G401.6 (cell line): Measurements from ENCODE around the gene TPGS1.
"Not testable (repeated sequence)": the region's sequence is repeated elsewhere in the genome, so short reads cannot be mapped to it uniquely, and the experiment has no call there.

Source experiments
- FAIRE-seq: peaks from 2 replicates; lab custom pipeline; 2012; peaks lifted over from hg19 to GRCh38; lab: Jason Lieb, UNC

TPGS1 gene

DNA sequence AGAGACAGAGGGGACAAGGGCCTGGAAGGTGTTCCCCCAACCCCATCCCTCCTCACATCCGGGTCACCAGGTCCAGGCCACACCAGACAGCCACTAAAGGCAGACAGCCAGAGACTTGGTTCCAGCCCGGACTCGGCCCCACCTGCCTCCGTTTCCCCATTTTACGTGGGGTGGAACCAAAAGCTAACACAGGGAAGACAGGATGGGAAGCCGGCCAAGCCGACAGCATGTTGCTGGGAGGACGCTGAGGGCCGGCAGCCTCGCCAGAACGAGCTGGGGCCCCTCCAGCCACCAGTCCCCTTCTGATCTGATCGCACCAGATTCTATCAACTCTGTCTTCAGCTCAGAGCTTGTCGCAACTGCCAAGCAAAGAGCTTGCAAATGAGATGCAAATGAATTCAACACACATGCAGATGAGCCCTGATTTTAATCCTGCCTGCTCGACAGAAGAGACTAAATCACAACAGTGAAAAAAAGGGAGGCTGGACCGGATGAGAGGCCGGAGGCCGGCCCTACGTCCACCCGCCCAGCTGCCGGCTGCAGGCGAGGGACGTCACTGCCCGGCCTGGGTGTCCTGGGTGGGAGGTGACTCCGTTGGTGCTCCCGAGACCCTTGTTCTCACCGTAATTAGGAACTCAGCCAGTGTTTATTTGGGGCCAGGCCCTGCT is 28.9 kb upstream of the TPGS1 start:
- no peak for FAIRE-seq

DNA sequence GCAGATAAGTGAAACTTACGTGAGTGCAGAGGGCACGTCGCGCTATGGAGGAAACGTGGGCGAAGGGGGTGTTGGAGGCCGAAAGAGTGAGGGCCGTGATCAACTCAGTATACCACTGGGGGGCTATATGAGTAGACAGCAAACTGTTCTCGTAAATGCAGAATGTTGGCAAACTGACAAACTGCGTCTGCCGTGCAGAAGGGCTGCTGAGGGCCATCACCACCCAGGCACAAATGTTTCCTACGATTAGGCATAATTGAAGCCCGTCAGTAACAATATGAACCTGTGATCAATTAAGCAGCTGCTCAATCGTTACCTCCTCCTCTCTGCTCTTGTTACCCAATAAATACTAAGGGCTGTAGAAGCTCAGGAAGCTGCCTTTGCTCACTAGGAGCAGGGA is 28.3 kb upstream of the TPGS1 start:
- no peak for FAIRE-seq

DNA sequence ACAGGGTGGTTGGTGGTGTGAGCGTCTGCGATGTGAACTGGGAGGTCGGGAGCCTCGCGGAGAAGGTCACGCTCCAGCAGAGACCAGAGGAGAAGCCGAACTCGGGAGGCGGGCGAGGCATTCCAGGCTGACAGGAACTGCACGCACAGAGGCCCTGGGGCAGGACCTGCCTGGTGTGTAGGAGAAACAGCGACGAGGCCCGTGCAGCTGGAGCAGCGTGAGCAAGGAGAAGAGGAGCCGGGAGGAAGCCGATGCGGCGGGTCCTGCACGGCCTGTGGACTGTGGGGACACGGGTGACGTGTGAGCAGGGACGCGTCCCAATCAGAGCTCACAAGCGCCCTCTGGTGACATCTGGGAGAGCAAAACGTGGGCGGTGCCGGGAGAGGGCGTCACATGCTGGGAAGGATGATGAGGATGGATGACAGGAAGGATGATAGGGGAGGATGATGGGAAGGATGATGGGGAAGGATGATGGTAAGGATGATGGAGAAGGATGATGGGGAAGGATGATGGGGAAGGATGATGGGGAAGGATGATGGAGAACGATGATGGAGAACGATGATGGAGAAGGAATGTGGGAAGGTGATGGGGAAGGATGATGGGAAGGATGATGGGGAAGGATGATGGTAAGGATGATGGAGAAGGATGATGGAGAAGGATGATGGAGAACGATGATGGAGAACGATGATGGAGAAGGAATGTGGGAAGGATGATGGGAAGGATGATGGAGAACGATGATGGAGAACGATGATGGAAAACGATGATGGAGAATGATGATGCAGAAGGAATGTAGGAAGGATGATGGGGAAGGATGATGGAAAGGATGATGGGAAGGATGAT is 27.1 kb upstream of the TPGS1 start:
- no peak for FAIRE-seq

DNA sequence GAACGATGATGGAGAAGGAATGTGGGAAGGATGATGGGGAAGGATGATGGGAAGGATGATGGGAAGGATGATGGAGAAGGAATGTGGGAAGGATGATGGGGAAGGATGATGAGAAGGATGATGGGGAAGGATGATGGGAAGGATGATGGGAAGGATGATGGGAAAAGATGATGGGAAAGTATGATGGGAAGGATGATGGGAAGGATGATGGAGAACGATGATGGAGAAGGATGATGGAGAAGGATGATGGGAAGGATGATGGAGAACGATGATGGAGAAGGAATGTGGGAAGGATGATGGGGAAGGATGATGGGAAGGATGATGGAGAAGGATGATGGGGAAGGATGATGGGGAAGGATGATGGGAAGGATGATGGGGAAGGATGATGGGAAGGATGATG is 26.2 kb upstream of the TPGS1 start:
- not testable (repeated sequence) for FAIRE-seq

DNA sequence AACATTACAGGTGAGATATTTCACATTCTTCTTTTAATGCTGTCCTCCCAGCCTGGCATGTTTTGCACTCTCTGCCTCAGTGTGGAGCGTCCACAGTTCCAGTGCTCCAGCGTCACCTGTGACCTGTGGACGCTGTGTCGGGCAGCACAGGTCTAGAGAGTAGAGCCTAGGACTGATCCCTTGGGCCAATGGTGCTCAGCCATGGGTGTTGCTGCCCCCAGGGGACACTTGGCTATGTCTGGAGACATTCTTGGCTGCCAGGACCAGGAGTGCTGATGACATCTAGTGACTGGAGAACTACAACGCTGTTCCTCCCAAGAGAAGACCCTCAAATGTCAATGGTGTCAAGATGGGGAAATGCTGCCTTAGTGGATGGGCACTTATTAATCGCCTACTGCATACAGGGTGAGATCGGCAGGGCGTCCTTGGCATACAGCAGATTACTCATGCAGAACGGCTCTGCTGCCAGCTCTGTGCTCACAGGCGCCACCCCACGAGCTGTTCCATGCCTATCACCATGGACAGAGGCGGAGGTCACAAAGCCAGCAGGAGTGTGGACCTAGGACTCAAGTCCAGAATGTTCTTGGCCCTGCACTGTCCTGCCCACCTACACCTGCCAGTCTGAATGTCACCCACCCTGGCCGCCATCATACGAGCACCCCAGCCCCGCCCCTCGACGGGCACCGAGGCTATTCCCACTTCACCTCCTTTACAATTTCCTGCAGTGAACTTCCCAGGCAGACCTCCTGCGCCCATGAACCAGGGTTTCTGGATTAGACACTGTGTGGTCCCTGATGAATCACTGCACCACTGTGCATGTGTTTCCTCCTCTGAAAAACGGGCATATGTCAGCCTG is 24.9 kb upstream of the TPGS1 start:
- FAIRE-seq = no peak

- FAIRE-seq = no peak
These were observed 23.8 kb upstream of the TPGS1 start for GRCh38 chr19:483332-484072.

- FAIRE-seq = no peak
These were observed 22.8 kb upstream of the TPGS1 start for GRCh38 chr19:484494-484893.

GRCh38 chr19:485077-485476 is 22.2 kb upstream of the TPGS1 start:
- FAIRE-seq = no peak

DNA sequence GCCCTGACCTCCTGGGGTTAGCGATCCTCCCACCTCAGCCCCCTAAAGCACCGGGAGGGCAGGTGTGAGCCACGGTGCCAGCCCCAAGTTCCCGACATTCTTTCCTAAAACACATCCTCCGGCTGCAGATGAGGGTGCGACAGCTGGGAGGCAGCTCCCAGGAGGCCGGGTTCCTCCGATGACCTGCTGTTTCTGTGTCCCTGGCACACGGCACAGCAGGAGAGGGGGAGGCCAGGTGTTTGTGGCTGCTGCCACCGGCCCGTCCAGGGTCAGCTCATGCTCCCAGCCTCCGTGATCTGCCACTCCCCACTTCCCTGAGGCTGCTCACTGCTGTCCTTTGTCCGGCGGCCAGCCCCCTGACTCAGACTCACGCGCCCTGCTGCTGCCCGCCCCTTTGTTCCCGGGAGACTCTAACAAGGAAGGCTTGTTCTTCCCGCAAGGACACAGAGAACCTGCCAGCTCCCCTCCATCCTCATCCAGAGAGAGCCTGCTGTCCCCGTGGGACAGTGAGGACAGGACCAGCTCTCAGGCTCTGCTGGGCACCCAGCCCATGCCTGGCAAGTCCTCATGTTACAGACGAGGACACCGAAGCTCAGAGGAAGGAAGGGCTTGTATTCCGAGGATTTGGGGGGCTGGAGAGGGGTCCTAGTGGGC is 21.6 kb upstream of the TPGS1 start:
- FAIRE-seq = no peak

- FAIRE-seq = no peak
These were observed 18.5 kb upstream of the TPGS1 start for GRCh38 chr19:488505-489417.

- FAIRE-seq = no peak
These were observed 17.7 kb upstream of the TPGS1 start for GRCh38 chr19:489418-490196.

GRCh38 chr19:491146-491741 is 16.1 kb upstream of the TPGS1 start:
- FAIRE-seq = no peak

- FAIRE-seq = no peak
These were observed 15.2 kb upstream of the TPGS1 start for GRCh38 chr19:492091-492531.

- FAIRE-seq = no peak
These were observed 13.7 kb upstream of the TPGS1 start for GRCh38 chr19:493391-494170.

- no peak for FAIRE-seq
These were observed 12.9 kb upstream of the TPGS1 start for GRCh38 chr19:494171-495080.

DNA sequence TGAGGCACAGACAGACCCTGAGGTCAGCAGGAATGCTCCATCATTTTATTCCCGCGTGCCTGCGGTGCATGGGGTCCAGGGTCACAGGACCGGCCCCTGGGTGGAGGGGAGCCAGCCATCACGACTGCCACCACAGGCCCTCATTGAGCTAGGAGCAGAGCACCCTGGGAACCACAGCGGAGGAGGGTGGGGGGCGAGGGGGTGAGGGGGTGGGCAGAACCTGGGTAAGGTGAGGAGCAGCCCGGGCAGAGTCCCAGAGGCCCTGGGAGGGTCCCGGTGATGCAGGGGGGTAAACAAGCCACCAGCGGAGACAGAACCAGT is 12.3 kb upstream of the TPGS1 start:
- FAIRE-seq = no peak

DNA sequence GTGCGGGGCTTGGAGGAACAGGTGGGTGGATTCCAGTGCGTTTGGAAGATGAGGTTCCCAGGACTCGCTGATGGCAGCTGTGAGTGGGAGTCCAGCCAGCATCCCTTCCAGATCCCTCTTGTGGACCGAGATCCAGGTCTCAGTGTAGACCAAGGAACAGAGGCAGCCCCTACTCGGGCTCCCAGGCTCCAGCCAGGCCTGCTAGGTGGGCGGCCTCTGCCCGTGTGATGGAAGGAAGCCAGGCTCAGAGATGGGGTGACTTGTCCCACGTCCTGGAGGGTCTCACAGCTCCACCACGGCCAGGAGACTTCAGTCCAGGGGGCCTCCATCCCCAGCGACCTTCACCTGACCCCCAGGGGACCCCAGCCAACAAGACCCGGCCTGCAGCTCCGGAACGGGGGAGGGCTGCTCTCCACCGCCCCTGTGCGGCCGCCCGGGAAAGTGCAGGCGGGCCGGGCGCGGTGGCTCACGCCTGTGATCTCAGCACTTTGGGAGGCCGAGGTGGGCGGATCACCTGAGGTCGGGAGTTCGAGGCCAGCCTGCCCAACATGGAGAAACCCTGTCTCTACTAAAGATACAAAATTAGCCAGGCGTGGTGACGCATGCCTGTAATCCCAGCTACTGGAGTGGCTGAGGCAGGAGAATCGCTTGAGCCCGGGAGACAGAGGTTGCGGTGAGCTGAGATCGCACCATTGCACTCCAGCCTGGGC is 11.7 kb upstream of the TPGS1 start:
- peak; percentile 27 for FAIRE-seq
